Skin of body (tissue), 2 donors: Measurements from ENCODE around the gene KCNIP4. TPM values are rescaled to one million over a fixed set of nuclear protein-coding genes. Genes with fewer than 3 reads are reported as not detected.

Experiments
- DNase-seq: peaks from one replicate; lab custom pipeline; 2025; lab: John Stamatoyannopoulos, UW
- total RNA-seq: library from RNA; depleted of rRNA; stranded (reverse); fragments of >200 nt; gene quantifications from one replicate; pipeline ENCODE4 v1.2.3, GENCODE V29; 2014

Gene KCNIP4
- total RNA-seq, 1 donor from 2014 or later: 2.8 TPM

- no peak for DNase-seq
Measured at GRCh38 chr4:21592970-21593670, 355.5 kb downstream of the KCNIP4 start.

- DNase-seq: no peak
Measured at GRCh38 chr4:21577056-21577455, 371.5 kb downstream of the KCNIP4 start.

- DNase-seq: no peak
Measured at GRCh38 chr4:21571100-21571499, 377.5 kb downstream of the KCNIP4 start.

GRCh38 chr4:21569638-21570037 lies 378.9 kb downstream of the KCNIP4 start:
- no peak for DNase-seq

DNA sequence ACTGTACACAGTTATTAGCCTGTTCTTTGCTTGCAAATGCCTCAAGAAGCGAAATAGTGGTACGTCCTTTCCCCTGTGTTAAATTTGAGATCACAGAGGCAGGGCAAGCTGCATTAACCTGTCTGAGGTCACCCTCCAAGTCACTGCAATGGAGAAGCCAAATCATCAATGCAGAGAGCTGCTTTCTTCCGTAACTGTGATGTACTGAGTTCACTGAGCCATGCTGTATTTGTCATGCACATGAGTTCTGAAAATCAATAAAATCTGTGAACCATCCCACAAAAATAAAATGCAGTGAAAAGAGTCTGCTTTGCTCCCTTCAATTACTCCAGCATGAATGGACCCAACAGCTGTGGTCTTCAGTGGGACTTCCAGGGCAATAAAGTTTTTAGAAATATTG lies 393.5 kb downstream of the KCNIP4 start:
- no peak for DNase-seq

DNA sequence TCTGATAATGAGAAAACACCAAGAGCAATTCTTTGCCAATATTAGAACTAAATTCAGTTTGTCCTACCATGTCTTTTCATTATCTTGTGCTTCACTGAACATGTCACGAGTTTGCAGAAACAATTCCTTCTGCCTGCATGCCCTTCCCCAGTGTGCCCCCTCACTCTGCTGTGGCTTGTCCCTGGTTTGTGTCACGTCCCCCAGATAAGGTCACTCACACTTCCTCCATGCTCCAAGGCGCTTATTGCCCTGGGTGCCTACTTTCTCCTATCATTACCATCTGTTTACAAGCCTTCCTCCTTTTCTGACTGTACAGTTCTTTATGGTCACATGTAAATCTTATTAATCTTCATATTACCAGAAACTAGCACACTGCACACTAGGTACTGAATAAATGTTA lies 394.1 kb downstream of the KCNIP4 start:
- DNase-seq: no peak

- DNase-seq: no peak
Measured at GRCh38 chr4:21554066-21554465, 394.5 kb downstream of the KCNIP4 start.

GRCh38 chr4:21552455-21552854 lies 396.1 kb downstream of the KCNIP4 start:
- no peak for DNase-seq

GRCh38 chr4:21544955-21545354 lies 403.6 kb downstream of the KCNIP4 start:
- no peak for DNase-seq

- no peak for DNase-seq
Measured at GRCh38 chr4:21544415-21544814, 404.2 kb downstream of the KCNIP4 start.

GRCh38 chr4:21543514-21543913 lies 405.1 kb downstream of the KCNIP4 start:
- no peak for DNase-seq

DNA sequence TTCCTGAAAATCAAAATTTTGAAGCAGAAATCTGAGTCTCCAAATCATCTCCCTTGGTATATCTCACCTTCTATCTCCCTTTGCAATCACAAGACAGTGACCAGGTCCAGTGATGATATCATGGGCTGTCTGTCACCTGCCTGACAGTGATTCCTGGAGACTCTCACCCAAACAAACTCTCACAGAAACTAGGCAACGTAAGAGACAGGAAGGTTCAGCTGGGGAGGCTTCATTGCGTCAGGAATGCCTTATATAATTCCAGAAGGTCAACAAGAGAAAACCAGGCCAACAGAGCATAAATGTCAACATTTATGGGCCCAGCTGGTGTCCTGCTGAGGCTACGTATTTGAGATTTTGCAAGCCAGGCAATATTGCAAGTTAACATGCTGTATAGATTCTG lies 412.7 kb downstream of the KCNIP4 start:
- DNase-seq: no peak

DNA sequence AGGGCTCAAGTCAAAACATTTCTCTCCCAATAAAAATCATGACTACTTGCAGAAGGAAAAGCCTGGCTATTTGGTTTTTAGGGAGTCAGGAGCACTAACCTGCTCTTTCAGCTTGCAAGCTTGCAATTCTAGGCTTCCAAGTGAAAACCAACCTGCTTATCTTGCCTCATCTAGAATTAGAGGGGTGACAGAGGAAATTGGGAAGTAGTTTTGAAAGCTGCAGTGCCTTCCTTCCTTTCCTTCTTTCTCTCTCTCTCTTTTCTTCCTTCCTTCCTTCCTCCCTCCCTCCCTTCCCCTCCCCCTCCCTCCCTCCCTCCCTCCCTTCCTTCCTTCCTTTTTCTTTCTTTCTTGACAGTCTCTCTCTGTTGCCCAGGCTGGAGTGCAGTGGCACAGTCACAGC lies 417.5 kb downstream of the KCNIP4 start:
- no peak for DNase-seq

DNA sequence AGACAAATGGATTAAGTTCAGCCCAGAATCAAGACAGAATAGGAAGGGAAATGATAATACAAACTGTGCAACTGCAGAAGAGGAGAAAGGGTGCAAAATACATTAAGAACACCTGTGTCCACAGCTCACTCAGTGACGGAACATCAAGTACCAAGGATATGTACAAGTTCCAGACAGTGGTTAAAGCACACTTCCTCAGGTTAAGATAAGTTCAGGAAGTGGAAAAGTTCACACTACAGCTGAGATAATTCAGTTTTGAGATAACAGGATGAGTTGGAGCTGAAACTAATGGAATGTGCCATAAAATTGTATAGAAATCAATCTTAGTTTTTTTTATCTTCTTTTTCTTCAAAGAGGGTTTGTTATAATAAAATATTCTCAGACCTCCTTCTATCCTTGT lies 419.4 kb downstream of the KCNIP4 start:
- no peak for DNase-seq

DNA sequence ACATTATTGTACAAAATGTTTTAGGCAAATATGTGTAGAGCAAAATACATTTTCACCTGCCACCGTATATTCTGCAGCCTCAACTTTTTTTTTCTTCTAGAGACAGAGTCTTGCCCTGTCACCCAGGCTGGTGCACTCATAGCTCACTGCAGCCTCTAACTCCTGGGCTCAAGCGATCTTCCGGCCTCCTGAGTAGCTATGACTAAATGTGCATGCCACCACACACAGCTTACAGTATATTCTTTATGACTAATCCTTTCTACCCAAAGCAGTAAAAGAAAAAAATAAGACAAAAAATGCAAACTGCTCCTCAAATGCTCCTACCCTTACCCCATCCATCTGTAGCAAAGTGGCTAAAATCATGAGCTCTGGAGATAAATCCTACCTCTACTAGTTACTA lies 426.3 kb downstream of the KCNIP4 start:
- no peak for DNase-seq

- no peak for DNase-seq
Measured at GRCh38 chr4:21517126-21517859, 431.3 kb downstream of the KCNIP4 start.

GRCh38 chr4:21514022-21514694 lies 434.4 kb downstream of the KCNIP4 start:
- DNase-seq: no peak

- DNase-seq: peak; percentile 15
Measured at GRCh38 chr4:21512353-21512752, 436.2 kb downstream of the KCNIP4 start.

GRCh38 chr4:21507439-21507838 lies 441.1 kb downstream of the KCNIP4 start:
- no peak for DNase-seq

GRCh38 chr4:21490682-21491081 lies 457.9 kb downstream of the KCNIP4 start:
- DNase-seq: no peak

- no peak for DNase-seq
Measured at GRCh38 chr4:21476757-21477156, 471.8 kb downstream of the KCNIP4 start.

GRCh38 chr4:21474195-21474594 lies 474.4 kb downstream of the KCNIP4 start:
- DNase-seq: no peak

GRCh38 chr4:21470535-21470934 lies 478.0 kb downstream of the KCNIP4 start:
- DNase-seq: no peak
